ENCODE measurements around the gene TEX14.
"Not testable (repeated sequence)": the region's sequence is repeated elsewhere in the genome, so short reads cannot be mapped to it uniquely, and the experiment has no call there.

DNA sequence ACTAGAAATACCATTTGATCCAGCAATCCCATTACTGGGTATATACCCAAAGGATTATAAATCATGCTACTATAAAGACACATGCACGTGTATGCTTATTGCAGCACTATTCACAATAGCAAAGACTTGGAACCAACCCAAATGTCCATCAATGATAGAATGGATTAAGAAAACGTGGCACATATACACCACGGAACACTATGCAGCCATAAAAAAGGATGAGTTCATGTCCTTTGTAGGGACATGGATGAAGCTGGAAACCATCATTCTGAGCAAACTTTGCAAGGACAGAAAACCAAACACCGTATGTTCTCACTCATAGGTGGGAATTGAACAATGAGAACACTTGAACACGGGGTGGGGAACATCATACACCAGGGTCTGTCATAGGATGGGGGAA is 13.6 kb downstream of the TEX14 start:
- not testable (repeated sequence) for TF ChIP-seq CTCF (IDR thresholded peaks at IDR 0.05; ENCODE audit: insufficient read depth, low read length, poor library complexity, severe bottlenecking); EZH2phosphoT487 (conservative IDR thresholded peaks at IDR 0.05; ENCODE audit: low read length)

All from SU-DHL-6 (cell line).